H1 (cell line): ENCODE results near the gene FMNL1. TPM values are rescaled to one million over a fixed set of nuclear protein-coding genes. Genes with fewer than 3 reads are reported as not detected.
A peak's percentile ranks its signal among the peaks of the same experiment; 100 is the strongest.

Source experiments
- CTCF ChIA-PET: fragments of 300-600 bp; sonication (Branson Sonifier 250); formaldehyde crosslinking; loops from one replicate; lab custom pipeline; 2021; ENCODE audit not compliant: partially characterized antibody; lab: Charles Lee
- POLR2A ChIA-PET: fragments of 300-600 bp; sonication (Branson Sonifier 250); formaldehyde crosslinking; loops from one replicate; lab custom pipeline; 2021; ENCODE audit warnings: inconsistent platforms; ENCODE audit not compliant: partially characterized antibody; lab: Charles Lee
- DNase-seq, 2 experiments: peaks; one replicate each; pipeline versions ENCODE4 v3.0.0 to v3.0.0-alpha.2; 2010 to 2022; ENCODE audit warnings: low spot score in 2 of 2, low read depth in 1 of 2, mixed read lengths in 1 of 2
- FAIRE-seq: peaks from 2 replicates; lab custom pipeline; 2011; peaks lifted over from hg19 to GRCh38; lab: Jason Lieb, UNC
- H2AFZ ChIP-seq: 2 replicates; pipeline ENCODE4 v1.8.1; 2012; ENCODE audit warnings: low read length, inconsistent platforms
- H2AK5ac ChIP-seq: 2 replicates; pipeline ENCODE4 v1.6.1; 2013; ENCODE audit warnings: low read depth, low read length
- H2BK120ac ChIP-seq: replicated peaks from 2 replicates; pipeline ENCODE3; 2013; ENCODE audit warnings: low read depth, low read length, inconsistent platforms
- H2BK12ac ChIP-seq: 2 replicates; pipeline ENCODE4 v1.6.1; 2013; ENCODE audit warnings: low read depth, low read length
- H2BK15ac ChIP-seq: 2 replicates; pipeline ENCODE4 v1.6.1; 2013; ENCODE audit warnings: low read length
- H2BK20ac ChIP-seq: 2 replicates; pipeline ENCODE4 v1.6.1; 2013; ENCODE audit warnings: low read length
- H2BK5ac ChIP-seq: 2 replicates; pipeline ENCODE4 v1.6.1; 2013; ENCODE audit warnings: low read depth, low read length
- H3K14ac ChIP-seq: 2 replicates; pipeline ENCODE4 v1.6.1; 2013; ENCODE audit warnings: inconsistent platforms; ENCODE audit not compliant: insufficient read length
- H3K18ac ChIP-seq: 2 replicates; pipeline ENCODE4 v1.6.1; 2013; ENCODE audit warnings: low read length; ENCODE audit errors: extremely low read depth
- H3K23ac ChIP-seq: 2 replicates; pipeline ENCODE4 v1.6.1; 2013; ENCODE audit warnings: inconsistent platforms; ENCODE audit not compliant: insufficient read length
- H3K23me2 ChIP-seq: 2 replicates; pipeline ENCODE4 v1.6.1; 2013; ENCODE audit warnings: low read depth, low read length
- H3K27ac ChIP-seq: 2 replicates; pipeline ENCODE4 v1.6.1; 2011; ENCODE audit warnings: low read depth, low read length, inconsistent platforms
- H3K27me3 ChIP-seq, 4 experiments: replicated peaks in 1 of 4; 1 replicate in 1 of 4; 2 replicates in 3 of 4; pipeline versions ENCODE4 v1.6.1 to v1.8.1; 2011 to 2013; ENCODE audit warnings: low read length in 3 of 4, mild to moderate bottlenecking in 3 of 4, inconsistent platforms in 2 of 4, mixed read lengths in 2 of 4, moderate library complexity in 1 of 4; ENCODE audit not compliant: control insufficient read depth in 3 of 4, insufficient read depth in 3 of 4; ENCODE audit errors: extremely low read depth in 1 of 4
- H3K36me3 ChIP-seq, 4 experiments: 2 replicates each; pipeline versions ENCODE4 v1.6.1 to v1.8.1; 2011 to 2013; ENCODE audit warnings: mild to moderate bottlenecking in 4 of 4, low read length in 3 of 4, moderate library complexity in 2 of 4, control low read depth in 1 of 4, inconsistent platforms in 1 of 4; ENCODE audit not compliant: insufficient read depth in 4 of 4, control insufficient read depth in 2 of 4
- H3K4ac ChIP-seq: replicated peaks from 2 replicates; pipeline ENCODE3; 2013; ENCODE audit warnings: low read length, low read depth, mixed read lengths, inconsistent platforms; ENCODE audit not compliant: insufficient read length
- H3K4me1 ChIP-seq, 4 experiments: replicated peaks in 1 of 4; 1 replicate in 1 of 4; 2 replicates in 3 of 4; pipeline versions ENCODE4 v1.6.1 to v1.8.1; 2011 to 2013; ENCODE audit warnings: low read length in 3 of 4, inconsistent platforms in 2 of 4, mixed read lengths in 1 of 4; ENCODE audit not compliant: insufficient read depth in 4 of 4, control insufficient read depth in 3 of 4
- H3K4me2 ChIP-seq, 2 experiments: 2 replicates each; pipeline versions ENCODE4 v1.6.1 to v1.8.1; 2011 to 2013; ENCODE audit warnings: low read depth in 2 of 2, low read length in 2 of 2, control low read depth in 1 of 2, inconsistent platforms in 1 of 2, mild to moderate bottlenecking in 1 of 2; ENCODE audit not compliant: insufficient read depth in 1 of 2
- H3K4me3 ChIP-seq, 4 experiments: fragments of 200-600, 300-600 bp in 1 of 4; sonication (generic), shearing (Covaris generic), sonication (Bioruptor Twin) in 1 of 4; 2 replicates each; pipeline versions ENCODE4 v1.5.1 to v1.8.1; 2011 to 2016; ENCODE audit warnings: low read length in 4 of 4, low read depth in 3 of 4, control low read depth in 2 of 4, inconsistent platforms in 2 of 4, mild to moderate bottlenecking in 2 of 4, mixed read lengths in 1 of 4, moderate library complexity in 1 of 4; ENCODE audit not compliant: insufficient read depth in 2 of 4; ENCODE audit errors: extremely low read depth in 1 of 4
- H3K56ac ChIP-seq: replicated peaks from 2 replicates; pipeline ENCODE3; 2013; ENCODE audit warnings: low read depth, mild to moderate bottlenecking, mixed read lengths, low read length, inconsistent platforms; ENCODE audit not compliant: insufficient read length
- H3K79me1 ChIP-seq: 2 replicates; pipeline ENCODE4 v1.6.1; 2013; ENCODE audit warnings: low read depth, low read length, control low read depth
- H3K79me2 ChIP-seq, 2 experiments: 2 replicates each; pipeline versions ENCODE4 v1.6.1 to v1.8.1; 2012 to 2013; ENCODE audit warnings: low read length in 2 of 2, mild to moderate bottlenecking in 2 of 2, inconsistent platforms in 1 of 2; ENCODE audit not compliant: insufficient read depth in 2 of 2, control insufficient read depth in 1 of 2
- H3K9ac ChIP-seq, 4 experiments: replicated peaks in 1 of 4; 1 replicate in 1 of 4; 2 replicates in 3 of 4; pipeline versions ENCODE4 v1.6.1 to v1.8.1; 2011 to 2013; ENCODE audit warnings: low read depth in 3 of 4, low read length in 3 of 4, control low read depth in 2 of 4, mild to moderate bottlenecking in 2 of 4, moderate library complexity in 2 of 4, inconsistent platforms in 1 of 4; ENCODE audit errors: extremely low read depth in 1 of 4
- H3K9me3 ChIP-seq, 2 experiments: 2 replicates each; pipeline versions ENCODE4 v1.6.1 to v1.8.1; 2012 to 2013; ENCODE audit warnings: mild to moderate bottlenecking in 2 of 2, moderate library complexity in 2 of 2, control low read depth in 1 of 2, inconsistent platforms in 1 of 2, low read depth in 1 of 2, low read length in 1 of 2, mixed read lengths in 1 of 2; ENCODE audit not compliant: insufficient read depth in 2 of 2
- H4K20me1 ChIP-seq, 2 experiments: replicated peaks in 1 of 2; 2 replicates each; pipeline versions ENCODE3 to v1.8.1; 2011 to 2013; ENCODE audit warnings: inconsistent platforms in 2 of 2, low read length in 2 of 2, mild to moderate bottlenecking in 1 of 2; ENCODE audit not compliant: insufficient read depth in 2 of 2, control insufficient read depth in 1 of 2
- H4K5ac ChIP-seq: 2 replicates; pipeline ENCODE4 v1.6.1; 2013; ENCODE audit warnings: low read length, low read depth, mixed read lengths, inconsistent platforms; ENCODE audit not compliant: insufficient read length
- H4K8ac ChIP-seq: 2 replicates; pipeline ENCODE4 v1.8.0; 2013; ENCODE audit warnings: mild to moderate bottlenecking, moderate library complexity, low read length, inconsistent platforms; ENCODE audit not compliant: insufficient read depth; ENCODE audit errors: extremely low read depth
- H4K91ac ChIP-seq: replicated peaks from 2 replicates; pipeline ENCODE3; 2013; ENCODE audit warnings: low read length, mixed read lengths, inconsistent platforms; ENCODE audit not compliant: insufficient read length
- EGR1 ChIP-seq: IDR thresholded peaks from 2 replicates; pipeline ENCODE4 v1.6.1; 2011; ENCODE audit warnings: low read depth, low read length, borderline replicate concordance
- EP300 ChIP-seq, 2 experiments: IDR thresholded peaks; 1 replicate in 1 of 2; 2 replicates in 1 of 2; pipeline ENCODE4 v1.6.1; 2011 to 2012; ENCODE audit warnings: low read depth in 2 of 2, low read length in 2 of 2, mild to moderate bottlenecking in 2 of 2, borderline replicate concordance in 1 of 2, inconsistent platforms in 1 of 2, moderate library complexity in 1 of 2
- HDAC2 ChIP-seq, 2 experiments: fragments of 300-600 bp in 1 of 2; sonication (generic) in 1 of 2; IDR thresholded peaks; 2 replicates each; pipeline ENCODE4 v1.6.1; 2011 to 2012; ENCODE audit warnings: low read depth in 2 of 2, low read length in 2 of 2, mild to moderate bottlenecking in 2 of 2, moderate library complexity in 2 of 2, borderline replicate concordance in 1 of 2, inconsistent platforms in 1 of 2
- KDM4A ChIP-seq: IDR thresholded peaks from one replicate; pipeline ENCODE4 v1.7.1; 2012; ENCODE audit warnings: low read depth, mild to moderate bottlenecking, moderate library complexity, low read length, inconsistent platforms; ENCODE audit not compliant: severe bottlenecking
- SP1 ChIP-seq: IDR thresholded peaks from 2 replicates; pipeline ENCODE4 v1.6.1; 2011; ENCODE audit warnings: low read depth, low read length
- SP4 ChIP-seq: IDR thresholded peaks from 2 replicates; pipeline ENCODE4 v1.6.1; 2012; ENCODE audit warnings: low read length, inconsistent platforms
- TBP ChIP-seq: IDR thresholded peaks from 2 replicates; pipeline ENCODE4 v1.6.1; 2011; ENCODE audit warnings: low read depth, low read length, improper control_type of control experiment
- WGBS, 2 experiments: shearing (Covaris generic) in 1 of 2; methylation state at CpG; one replicate each; pipeline versions ENCODE4 v1.1.6 to v1.1.7; 2013 to 2015; ENCODE audit warnings: low lambda C conversion rate in 2 of 2, mixed read lengths in 2 of 2, inconsistent platforms in 1 of 2, low coverage in 1 of 2, missing lambda C conversion rate in 1 of 2; ENCODE audit not compliant: insufficient replicate concordance in 2 of 2, insufficient coverage in 1 of 2, insufficient read length in 1 of 2; ENCODE audit errors: extremely low coverage in 1 of 2, missing lambda C conversion rate in 1 of 2; 5-methylcytosine and 5-hydroxymethylcytosine counted together
- polyA plus RNA-seq, 7 experiments: library from polyadenylated mRNA; depleted of rRNA in 3 of 7; stranded (reverse) in 5 of 7; unstranded in 2 of 7; fragments of >200 nt in 5 of 7; fragments of 200-250 nt in 2 of 7; gene quantifications; 1 replicate in 5 of 7; 2 replicates in 1 of 7; 4 replicates in 1 of 7; pipeline versions ENCODE4 v1.2.1 to v1.2.3, GENCODE V29; 2011 to 2013; ENCODE audit warnings: missing spikeins in 2 of 7, mixed read lengths in 2 of 7
- total RNA-seq: library from RNA; stranded (reverse); fragmentation: NEBNext Ultra II Directional; extraction: Animal tissue kit (Norgen Biotek cat#: 25700); gene quantifications from 2 replicates; pipeline ENCODE4 v1.2.1, GENCODE V29; 2021
- TF ChIP-seq, protein P1 (sequence below): IDR thresholded peaks from 2 replicates; pipeline ENCODE4 v1.6.1; 2012; ENCODE audit warnings: low read length, inconsistent platforms

Gene FMNL1
- total and polyA plus RNA-seq, 2 of the 8 experiments (the other 6 are each of a cell fraction or from before 2014, with no cell fraction given): 2.5 to 8.6 TPM

DNA sequence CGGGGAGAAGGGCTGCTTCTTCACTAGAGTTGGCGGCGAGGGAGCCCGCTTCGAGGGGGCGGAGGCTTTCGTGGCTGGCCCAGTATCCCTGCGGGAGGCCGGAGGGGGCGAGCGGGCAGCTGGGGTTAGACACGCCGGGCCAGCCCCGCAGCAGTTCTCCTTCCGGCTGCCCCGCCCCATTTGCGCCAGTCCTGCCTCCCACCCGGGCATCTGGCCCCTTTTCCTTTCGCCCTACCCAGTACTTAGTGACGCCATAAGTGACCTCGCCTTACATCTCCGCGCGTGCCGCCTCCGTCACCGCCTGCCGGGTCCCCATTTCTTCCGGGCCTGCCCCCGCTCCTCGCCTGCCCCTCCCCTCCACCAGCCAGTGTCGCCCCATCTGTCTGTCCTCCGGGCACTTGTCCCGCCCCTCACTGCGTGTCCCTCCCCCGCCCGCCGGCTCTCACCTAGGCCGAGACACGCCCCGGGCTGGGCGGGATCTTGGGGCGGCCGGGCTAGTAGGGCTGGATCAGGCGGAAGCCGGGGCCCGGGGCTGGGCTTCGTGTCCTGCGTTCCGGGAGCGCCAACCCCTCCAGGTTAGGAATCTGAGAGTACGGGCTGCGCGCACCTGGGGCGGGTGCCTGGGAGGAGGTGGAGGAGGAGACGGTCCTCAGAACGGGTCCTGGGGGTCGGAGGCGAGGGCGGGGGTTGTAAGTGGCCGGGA is 25.9 kb downstream of the FMNL1 start:
- peak overlapping the region; percentile 88 for H3K4ac ChIP-seq
- no peak overlapping the region for H2BK12ac ChIP-seq
- no peak overlapping the region for H3K23ac ChIP-seq
- DNase-seq (peak; percentile 94 to 97), FAIRE-seq (no peak)
- H3K18ac ChIP-seq: peak overlapping the region; percentile 96
- peak overlapping the region; percentile 91 for H4K5ac ChIP-seq
- peak overlapping the region; percentile 78 to 85 for H3K4me2 ChIP-seq
- H2BK5ac ChIP-seq: peak overlapping the region; percentile 92; the same call in 1 of the 2 replicates
- H4K8ac ChIP-seq: peak overlapping the region; percentile 90
- peak overlapping the region; percentile 95; the same call in 1 of the 2 replicates for H2BK15ac ChIP-seq
- H4K20me1 ChIP-seq: peaks cover 1 to 3% of the 10 kb centered on the region in 2 experiments
- H3K79me2 ChIP-seq: peaks cover 0 to 7% of the 10 kb centered on the region in 2 experiments; a peak in 1 of 4 replicates
- no peak overlapping the region for H2BK20ac ChIP-seq
- peak overlapping the region; percentile 86 for H4K91ac ChIP-seq
- H3K23me2 ChIP-seq: peaks cover 7% of the 10 kb centered on the region; the same call in 1 of the 2 replicates
- H3K56ac ChIP-seq: peak overlapping the region; percentile 90
- H3K27me3 ChIP-seq: no peaks in the 10 kb centered on the region; a peak in 2 of 7 replicates
- peaks cover 9% of the 10 kb centered on the region for H3K79me1 ChIP-seq
- CTCF ChIA-PET: interaction anchor here (1.0 to 21.3 kb wide), 15 partner anchors 10 to 178 kb away, joined by 3 to 362 read pairs (median 10); no protein-coding TSS in a partner anchor
- peak overlapping the region; percentile 24 for H2BK120ac ChIP-seq
- H3K4me3 ChIP-seq: peak overlapping the region; percentile 70 to 82 (median 74)
- H3K4me1 ChIP-seq: peaks cover 3 to 15% (median 12%) of the 10 kb centered on the region in 4 experiments
- H3K36me3 ChIP-seq: peaks cover 0 to 5% (median 1%) of the 10 kb centered on the region in 4 experiments; a peak in 3 of 8 replicates
- no peaks in the 10 kb centered on the region for H3K9me3 ChIP-seq
- H2AFZ ChIP-seq: 0 out of 2 replicates have a peak overlapping the region, but pooled peaks have one; percentile 6
- WGBS, 2 experiments: 3% methylated on average over 29 of the region's 61 CpGs; no CpG with 5 or more reads in 1 of the 2 experiments
- H3K14ac ChIP-seq: no peak overlapping the region
- H3K27ac ChIP-seq: peak overlapping the region; percentile 71
- peak overlapping the region; percentile 22 to 66 (median 58) for H3K9ac ChIP-seq
- no peak overlapping the region for H2AK5ac ChIP-seq
- POLR2A ChIA-PET: interaction anchor here (1.0 to 4.7 kb wide), 16 partner anchors 11 to 124 kb away, joined by 3 to 43 read pairs (median 5); partner anchors contain the start of genes HEXIM1 and HEXIM2
- TF ChIP-seq SP4: peak; percentile 76; the same call in 1 of the 2 replicates
- TF ChIP-seq HDAC2 (IDR thresholded peaks at IDR 0.05; ENCODE audit: borderline replicate concordance in 1 of 2, low read depth in 2 of 2, low read length in 2 of 2): no peak
- TF ChIP-seq KDM4A: no peak
- TF ChIP-seq SP1: peak; percentile 70
- TF ChIP-seq EGR1: peak; percentile 36; the same call in 1 of the 2 replicates
- peak in 1 of 2 experiments; percentile 53; a peak in 1 of 3 replicates for TF ChIP-seq EP300 (IDR thresholded peaks at IDR 0.05; ENCODE audit: borderline replicate concordance in 1 of 2, low read depth in 2 of 2, low read length in 2 of 2)
- TF ChIP-seq TBP: peak; percentile 48; the same call in 1 of the 2 replicates
- TF ChIP-seq, protein P1, sequence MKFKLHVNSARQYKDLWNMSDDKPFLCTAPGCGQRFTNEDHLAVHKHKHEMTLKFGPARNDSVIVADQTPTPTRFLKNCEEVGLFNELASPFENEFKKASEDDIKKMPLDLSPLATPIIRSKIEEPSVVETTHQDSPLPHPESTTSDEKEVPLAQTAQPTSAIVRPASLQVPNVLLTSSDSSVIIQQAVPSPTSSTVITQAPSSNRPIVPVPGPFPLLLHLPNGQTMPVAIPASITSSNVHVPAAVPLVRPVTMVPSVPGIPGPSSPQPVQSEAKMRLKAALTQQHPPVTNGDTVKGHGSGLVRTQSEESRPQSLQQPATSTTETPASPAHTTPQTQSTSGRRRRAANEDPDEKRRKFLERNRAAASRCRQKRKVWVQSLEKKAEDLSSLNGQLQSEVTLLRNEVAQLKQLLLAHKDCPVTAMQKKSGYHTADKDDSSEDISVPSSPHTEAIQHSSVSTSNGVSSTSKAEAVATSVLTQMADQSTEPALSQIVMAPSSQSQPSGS: peak; percentile 55; the same call in 1 of the 2 replicates
